Measurements from ENCODE around the gene ZSCAN29.

GRCh38 chr15:43312378-43312777 lies 58.5 kb downstream of the ZSCAN29 start:
- TF ChIP-seq CTCF (IDR thresholded peaks at IDR 0.05; ENCODE audit: insufficient read depth, low read depth, low read length) (no peak), EZH2 (IDR thresholded peaks at IDR 0.05; ENCODE audit: insufficient read depth, low read length) (no peak)

Measured in astrocyte (in vitro differentiated cells and primary cell).